NCI-H1694 treated with DMSO at 0.1 percent for 48 hours (cell line): ENCODE data around the gene IFT27.

Source experiments
- DNase-seq: peaks from one replicate; lab custom pipeline; 2025; lab: John Stamatoyannopoulos, UW

IFT27 gene, protein sequence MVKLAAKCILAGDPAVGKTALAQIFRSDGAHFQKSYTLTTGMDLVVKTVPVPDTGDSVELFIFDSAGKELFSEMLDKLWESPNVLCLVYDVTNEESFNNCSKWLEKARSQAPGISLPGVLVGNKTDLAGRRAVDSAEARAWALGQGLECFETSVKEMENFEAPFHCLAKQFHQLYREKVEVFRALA

DNA sequence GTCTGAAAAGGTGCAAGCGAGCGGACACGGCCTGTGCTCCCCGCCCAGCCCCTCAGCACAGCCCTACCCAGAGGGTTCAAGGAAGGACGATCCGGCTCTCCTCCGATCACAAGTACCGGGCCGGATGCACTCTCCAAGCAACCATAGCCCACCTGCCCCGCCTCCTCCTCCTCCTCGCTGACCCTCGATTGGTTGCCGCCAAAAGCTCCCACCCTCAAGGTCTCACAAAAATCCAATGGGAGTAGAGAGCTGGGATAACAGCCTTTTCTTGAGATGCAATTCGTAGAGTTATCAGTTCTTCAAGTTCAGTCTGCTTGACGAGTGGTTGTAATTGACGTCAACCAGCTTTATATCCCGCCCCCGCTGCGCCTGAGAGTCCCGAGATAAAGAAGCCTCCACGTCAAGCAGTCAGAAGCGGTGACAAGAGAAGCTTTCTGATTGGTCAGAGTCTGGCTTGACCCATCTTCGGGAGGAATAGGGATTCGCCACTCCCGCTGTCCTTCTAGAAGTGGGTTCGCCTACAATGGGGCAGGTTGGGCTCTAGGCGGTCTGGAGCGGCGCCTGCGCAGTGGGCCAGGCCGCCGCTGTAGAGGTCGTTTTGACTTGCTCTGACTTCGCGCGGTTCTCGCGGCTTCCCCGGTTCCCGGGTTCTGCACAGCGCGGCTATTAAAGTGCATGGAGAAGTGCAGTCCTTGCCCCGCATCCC lies at the start of gene IFT27:
TSS of gene IFT27 (minus strand) at position 156 of the 706 bp plus-strand sequence. CDS start 412 bp downstream, outside the sequence.
- DNase-seq = peak; percentile 94

DNA sequence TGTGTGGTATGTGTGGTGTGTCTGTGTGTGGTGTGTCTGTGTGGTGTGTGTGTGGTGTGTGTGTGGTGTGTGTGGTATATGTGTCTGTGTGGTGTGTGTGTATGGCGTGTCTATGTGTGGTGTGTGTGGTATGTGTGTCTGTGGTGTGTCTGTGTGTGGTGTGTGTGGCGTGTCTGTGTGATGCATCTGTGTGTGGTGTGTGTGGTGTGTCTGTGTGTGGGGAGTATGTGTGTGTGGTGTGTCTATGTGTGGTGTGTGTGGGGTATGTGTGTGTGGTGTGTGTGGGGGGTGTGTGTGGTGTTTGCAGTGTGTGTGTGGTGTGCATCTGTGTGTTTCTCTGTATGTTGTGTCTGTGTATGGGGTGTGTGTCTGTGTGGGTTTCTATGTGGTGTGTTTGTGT lies 48.7 kb upstream of the IFT27 start:
- no peak for DNase-seq

DNA sequence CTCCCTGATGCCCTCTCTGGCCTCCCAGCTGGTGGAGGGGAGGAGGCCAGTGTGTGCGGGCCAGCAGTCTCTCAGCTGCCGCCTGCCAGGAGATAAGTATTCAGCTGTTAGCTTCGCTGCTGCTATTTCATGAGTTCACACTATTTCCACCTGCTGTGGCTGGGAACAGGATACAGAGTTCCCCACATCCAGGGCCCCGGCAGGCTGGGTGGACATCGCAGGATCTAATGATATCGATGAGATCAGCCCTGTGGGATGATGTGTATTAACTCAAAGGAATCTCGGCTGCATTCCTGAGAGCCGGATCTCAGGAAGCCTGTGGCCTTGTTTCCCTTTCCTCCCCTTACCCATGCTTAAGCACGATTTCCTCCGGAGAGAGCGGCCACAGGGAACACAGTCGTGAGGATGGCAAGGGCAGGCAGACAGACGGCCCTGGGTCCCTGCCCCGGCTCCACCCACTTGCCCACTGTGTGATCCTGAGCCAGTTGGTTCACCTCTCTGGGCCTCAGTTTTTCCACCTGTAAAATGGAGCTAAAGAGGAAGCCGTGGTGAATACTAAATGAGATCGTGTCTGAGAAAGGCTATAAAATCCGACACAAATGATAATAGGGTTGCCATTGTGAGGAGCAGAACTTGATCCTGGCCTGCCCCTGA lies 47.4 kb upstream of the IFT27 start:
- DNase-seq = no peak

DNA sequence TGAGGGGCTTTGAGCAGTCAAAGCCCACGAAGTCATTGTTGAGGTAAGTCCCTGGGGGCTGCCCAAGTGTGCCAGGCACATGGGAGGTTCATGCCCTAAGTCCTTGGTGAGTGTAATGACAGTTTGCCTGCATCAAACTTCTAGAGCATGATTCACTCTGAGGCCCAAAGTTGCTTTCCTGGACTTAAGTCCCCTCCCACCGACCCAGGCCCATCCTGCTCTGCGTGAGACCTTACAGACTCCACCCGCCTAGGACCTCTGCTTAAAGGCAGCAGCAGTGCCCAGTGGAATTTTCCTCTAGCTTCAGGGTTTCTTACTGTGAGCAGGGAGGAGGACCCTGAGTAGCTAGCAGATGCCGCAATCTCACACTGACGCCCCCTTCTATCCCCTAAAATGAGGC lies 46.7 kb upstream of the IFT27 start:
- DNase-seq = no peak

DNA sequence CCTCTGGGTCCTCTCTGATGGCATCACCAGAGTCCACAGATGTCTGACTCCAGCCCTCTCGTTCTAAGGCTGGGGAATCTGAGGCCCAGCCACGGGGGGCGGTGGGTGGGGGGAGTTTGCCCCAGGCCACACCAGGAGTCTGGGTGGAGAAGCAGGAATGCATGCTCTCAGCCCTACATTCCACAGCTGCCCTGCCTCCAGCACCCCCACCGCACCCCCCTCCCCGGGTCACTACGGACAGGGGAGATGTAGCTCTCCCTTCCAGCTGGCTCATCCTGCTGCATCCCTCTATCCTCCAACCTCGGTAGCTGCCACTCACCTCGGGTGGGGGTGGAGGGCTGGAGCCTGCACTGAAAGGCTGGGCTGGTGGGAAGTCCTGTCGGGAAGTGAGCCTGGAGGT lies 43.2 kb upstream of the IFT27 start:
- no peak for DNase-seq

DNA sequence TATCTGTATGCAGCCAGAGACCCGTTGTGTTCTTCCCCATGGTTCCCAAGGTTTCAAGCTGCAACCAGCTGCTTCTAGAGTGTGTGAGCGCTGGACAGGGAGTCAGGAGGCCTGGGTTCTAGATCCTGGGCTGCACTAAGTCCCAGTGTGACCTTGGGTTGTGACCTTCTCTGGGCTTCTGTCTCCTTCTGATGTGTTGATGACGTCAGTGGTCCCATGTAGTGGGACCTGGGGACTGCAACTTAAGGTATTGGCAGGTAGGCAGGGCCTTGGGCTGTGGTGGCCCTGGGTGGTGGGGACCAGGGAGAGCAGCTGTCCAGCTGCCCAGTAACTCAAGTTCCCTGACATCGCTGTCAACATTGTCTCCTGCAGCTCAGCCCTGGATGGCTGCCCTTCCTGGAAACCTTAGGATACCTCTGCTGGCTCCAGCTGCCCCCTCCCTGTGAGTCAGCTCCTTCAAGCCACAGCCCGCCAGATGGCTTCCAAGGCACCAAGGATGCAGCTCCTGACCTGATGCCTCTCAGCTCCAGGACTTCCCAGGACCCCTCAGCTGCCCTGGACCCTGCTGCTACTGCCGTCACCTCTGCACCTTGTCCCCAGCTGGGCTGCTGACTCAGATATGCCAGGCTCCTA lies 42.2 kb upstream of the IFT27 start:
- DNase-seq = no peak

DNA sequence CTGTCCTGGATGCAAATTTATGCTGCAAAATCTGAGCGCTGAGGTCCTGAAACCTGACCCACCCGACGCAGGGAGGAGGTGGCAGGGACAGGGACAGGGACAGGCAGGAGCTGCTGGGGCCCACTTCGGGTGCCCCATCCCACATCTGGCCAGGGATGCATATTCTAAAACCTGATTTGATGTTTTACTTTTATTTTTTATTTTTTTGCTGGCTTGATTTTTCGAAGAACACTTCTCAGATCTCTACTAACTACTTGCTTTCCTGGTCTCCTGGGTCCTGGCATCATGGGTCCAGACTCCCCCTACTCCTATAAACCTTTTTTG lies 41.6 kb upstream of the IFT27 start:
- DNase-seq = no peak

DNA sequence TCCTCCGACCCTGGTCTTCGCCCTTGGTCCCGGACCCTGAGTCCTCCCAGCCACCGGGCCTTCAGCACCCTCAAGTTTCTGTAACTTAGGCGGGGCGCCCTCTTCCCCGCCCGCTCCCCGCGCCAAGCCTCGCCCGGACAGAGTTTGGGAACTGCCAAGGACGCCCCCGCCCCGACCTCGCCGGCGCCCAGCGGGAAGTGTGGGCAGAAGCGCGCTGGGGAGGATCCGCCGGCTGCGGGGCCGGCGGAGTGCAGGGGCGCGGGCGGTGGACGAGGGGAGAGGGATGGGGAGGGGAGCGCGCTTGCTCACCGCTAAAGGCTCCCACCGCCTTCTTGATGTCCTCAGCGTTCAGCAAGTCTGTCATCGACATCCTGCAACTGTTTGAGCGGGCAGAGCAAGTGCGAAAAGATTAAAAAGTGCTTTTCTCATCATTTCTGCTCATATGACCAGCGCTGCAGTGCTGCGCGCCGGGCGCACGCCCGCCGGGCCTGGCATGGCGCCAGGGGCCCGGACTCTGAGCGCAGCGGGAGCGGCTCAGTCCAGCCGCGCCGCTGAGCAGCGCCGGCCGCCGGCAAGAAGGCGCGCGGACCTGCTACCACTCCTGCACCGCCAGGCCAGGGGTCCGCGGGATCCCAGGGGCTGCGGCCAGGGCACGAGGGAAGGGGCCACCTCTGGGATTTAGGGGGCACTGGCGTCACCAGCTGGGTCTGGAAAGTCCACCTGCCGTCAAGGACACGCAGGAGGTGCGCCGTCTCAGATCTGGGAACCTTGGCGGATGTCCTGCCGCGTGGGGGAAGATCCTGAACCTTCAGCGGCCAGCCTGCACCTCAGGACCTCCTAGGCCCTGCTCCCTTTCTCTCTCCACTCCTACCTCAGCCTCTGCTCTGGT lies 41.0 kb upstream of the IFT27 start, which contains the start of gene PVALB:
TSS of gene PVALB (minus strand) at position 400 of the 889 bp plus-strand sequence. CDS start at position 370, 30 bp downstream.
- DNase-seq = no peak

DNA sequence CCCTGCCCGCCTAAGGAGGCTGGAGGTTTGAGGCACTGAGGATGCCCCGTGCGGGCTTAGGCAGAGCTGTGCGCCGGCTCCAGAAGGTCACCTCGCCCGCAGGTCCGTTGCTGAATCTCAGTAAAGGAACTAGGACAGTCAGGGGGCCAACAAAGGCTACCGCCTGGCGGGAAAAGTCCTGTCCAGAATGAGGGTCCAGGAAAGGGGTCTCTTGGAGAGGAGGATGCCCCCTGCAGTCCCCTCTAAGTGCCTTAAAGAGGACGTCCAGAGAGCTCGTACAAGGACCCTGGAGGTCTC lies 40.4 kb upstream of the IFT27 start:
- no peak for DNase-seq

DNA sequence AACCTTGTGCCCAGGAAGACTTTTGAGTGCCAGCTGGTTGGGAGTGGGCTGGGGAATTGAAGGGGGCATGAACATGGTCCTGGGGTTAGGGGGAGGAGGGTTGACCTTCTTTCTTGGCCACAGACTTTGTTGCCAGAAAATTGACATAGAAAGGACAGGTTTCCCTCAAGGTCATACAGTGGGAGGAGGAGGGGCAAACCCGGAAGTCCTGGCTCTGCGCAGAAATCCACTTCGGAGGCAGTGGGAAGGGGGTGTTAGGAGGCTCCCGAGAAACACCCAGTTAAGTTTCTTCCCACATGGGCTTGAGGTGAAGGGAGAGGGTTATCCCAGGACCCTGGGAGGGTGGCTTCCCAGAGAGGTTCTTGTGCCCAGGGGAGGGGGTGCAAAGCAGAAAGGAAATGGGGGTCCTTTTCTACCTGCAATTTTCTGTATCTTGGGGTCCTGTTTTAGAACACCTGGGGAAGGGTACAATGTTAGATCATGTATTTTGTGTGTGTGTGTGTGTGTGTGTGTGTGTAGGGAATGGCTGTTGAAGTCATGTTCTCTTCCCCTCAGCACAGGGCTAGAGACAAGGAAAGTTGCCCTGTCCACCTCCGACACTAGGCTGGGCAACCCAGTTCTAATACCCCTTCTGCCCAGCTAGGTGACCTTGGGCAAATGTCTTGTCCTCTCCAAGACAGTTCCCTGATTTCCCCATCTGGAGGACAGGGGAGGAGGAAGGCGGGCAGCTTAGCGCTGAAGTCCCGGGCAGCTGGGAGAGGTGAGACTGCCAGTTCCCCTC lies 39.8 kb upstream of the IFT27 start:
- DNase-seq = no peak

DNA sequence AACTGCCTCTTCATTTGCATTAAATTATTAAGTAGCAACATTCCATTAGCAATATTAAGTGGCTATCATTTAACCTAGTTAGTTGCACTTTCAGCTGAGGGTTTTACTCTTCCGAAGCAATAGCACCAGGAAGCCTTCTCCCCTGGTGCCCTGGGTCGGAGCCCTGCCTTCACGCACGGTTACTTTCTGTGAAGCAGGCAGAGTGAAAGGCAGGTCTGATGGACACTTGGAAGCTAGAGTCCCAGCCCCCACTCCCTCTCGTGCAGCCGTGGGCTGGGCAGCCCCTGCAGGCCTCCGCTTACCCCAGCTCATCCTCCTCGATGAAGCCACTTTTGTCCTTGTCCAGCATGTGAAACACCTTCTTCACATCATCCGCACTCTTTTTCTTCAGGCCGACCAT lies 38.9 kb upstream of the IFT27 start:
- DNase-seq = no peak

DNA sequence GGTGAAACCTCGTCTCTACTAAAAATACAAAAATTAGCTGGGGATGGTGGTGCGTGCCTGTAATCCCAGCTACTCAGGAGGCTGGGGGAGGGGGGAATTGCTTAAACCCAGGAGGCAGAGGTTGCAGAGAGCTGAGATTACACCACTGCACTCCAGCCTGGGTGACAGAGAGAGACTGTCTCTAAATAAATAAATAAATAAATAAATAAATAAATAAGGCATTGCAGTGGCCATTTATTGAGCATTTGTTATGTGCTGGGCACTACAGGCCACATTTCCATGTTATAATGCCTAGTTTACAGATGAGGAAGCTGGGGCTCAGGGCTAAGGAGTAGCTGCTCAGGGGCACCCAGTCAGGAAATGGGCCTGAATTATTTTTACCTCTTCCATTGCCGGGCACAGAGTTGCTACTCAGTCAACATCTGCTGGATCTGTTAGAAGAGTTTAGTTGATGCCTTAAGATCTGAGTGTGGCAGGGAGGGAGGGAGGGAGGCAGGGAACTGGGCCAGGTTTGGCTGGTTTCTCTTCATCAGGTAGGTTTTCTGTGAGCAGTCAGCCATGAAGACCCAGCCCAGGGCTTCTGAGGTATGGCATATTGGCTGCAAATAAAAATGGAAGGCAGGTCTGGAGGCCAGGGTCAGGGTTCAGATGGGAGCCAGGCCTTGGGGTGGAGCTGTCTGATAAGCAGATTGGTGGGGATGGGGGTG lies 35.3 kb upstream of the IFT27 start:
- DNase-seq = no peak

DNA sequence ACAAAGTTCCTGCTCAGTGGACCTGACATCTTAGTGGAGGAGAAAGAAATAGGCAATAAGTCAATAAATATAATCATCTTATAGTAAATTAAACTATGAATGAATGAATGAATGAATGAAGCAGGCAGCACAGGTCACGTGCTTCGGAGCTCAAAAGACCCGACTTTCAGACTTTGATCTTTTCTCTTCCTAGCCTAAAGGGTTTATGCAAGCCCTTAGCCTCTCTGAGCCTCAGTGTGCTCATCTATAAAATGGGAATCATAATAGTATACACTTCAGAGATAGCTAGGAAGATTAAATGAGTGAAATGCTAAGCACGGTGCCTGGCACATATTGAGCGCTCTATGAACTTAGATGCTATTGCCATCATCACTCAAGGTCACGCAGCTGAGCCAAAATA lies 33.4 kb upstream of the IFT27 start:
- DNase-seq = no peak

DNA sequence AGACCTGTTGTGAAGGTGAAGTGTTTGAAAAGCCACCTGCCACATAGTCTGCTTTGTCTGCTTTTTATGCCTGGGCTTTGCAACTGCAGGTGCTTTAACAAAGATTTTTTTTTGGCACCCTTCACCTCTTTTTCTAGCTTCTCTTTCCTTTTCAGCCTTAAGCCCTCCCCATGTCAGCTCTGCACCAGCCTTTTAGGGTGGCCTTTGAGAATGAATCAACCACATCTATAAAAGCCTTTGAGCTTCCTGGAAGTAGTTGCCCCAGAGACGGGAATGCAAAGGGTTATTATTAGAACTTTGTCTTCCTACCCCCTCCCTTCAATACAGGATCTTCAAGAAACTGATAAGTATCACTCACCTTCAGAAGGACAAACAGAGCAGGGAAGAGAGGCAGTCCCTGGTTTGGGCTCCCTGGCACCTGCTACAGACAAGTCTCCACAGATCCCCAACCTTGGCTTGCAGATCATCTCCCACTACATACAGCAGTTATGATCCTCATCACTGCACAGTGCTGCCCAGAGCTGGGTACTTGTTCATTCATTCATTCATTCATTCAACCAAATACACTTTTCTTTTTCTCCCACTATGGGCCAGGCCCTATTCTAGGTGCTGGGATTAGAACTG lies 32.9 kb upstream of the IFT27 start:
- no peak for DNase-seq

DNA sequence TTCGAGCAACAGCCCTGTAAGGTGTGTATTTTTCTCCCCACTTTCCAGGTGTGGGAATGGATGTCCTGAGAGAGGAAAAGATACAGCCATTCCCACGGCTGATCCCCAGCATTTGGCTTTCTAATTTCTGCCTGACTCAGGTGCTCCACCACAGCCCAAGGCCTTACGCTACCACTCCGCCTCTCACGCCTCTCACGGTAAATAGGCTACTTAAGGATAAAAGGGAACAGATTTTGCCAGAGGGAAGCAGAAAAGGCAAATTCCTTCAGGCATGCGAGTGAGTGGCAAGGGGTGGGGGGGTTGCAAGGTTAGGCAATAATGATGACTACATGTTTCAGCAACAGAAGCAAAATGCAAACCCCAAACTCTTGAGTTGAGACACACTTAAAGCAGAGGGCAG lies 31.7 kb upstream of the IFT27 start:
- DNase-seq = no peak

DNA sequence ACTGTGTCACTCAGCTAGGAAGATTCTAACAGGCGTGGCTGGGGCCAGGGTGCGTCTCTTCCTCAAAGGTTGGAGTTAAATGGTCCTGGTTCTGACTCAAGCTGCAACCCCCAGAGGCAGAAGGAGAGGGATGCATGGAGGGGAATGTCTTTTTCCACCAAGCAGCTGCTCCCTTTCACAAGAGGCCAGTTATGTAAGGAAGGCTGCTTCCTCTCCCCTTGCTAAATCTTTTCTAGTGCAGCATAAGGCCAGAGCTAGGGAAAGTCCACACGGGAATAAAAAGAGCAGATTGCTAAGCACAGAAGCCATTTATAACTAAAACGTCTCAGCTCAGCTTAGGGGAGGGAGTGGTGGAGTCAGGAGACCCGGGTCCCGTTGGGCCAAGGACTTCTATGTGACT lies 30.9 kb upstream of the IFT27 start:
- no peak for DNase-seq

DNA sequence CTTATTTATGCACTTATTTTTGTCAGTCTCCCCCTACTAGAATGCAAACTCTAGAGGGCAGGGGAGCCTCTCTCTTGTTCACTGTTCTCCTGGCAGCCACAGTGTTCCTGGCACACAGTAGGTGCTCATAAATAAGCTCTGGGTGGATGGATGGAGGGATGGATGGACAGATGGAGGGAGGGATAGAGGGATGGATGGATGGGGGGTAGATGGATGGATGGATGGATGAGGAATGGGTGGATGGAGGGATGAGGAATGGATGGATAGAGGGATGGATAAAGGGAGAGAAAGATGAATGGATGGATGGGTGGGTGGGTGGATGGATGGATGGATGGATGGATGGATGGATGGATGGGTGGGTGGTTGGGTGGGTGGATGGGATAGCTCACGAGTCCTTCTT lies 27.4 kb upstream of the IFT27 start:
- no peak for DNase-seq

DNA sequence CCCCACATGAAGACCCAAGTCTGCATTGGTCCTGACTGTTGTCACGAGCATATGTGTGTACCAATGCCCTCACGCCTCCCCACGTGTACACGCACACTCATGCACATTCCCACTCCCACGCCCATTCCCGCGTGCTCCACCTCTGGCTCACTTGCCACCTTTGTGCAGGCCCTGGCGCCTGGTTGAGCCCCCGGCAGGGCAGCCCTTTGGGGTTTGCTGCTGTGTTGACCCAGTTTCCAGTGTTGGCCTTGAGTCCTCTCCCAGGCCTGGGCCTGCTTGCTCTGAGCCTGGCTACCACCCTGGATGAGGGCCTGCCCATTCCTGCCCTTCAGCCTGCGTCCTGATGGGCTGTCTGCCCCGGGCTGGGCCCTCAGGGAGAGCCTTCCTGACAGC lies 22.8 kb upstream of the IFT27 start:
- no peak for DNase-seq

DNA sequence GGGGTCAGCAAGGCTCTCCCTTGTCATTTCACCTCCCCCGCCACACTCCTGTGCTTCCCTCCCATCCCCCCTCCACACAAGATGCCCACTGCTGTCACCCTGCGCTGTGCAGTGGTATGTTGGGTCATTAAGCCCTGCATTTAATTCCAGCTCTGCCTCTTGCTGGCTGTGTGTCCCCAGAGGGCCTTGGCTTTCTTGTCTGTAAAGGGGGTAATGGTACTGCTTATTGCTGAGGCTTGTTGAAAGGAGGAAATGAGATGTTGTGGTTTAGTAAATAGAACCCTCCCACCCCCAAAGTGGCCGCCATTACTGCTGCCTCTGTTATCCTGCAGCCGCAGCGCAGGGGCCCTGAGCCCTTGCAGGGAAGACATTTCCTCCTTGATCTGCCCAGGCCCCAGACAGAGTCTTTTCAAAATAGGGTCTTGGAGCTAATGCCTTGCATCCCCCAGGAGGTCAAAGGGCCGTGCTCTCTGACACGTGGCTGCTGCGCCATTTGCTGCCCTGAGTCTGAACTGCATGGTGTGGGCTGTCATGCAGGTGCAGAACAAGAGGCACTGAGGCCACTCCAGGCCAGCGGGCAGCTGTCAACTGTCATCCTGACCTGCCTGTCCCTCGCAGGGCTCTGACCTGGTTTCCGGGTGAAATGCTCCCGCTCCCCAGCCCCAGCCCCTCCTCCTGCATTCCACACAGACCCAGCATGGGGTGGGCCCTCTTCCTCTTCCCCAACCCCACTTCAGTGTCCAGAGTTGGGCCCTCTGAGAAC lies 22.2 kb upstream of the IFT27 start:
- DNase-seq = no peak

DNA sequence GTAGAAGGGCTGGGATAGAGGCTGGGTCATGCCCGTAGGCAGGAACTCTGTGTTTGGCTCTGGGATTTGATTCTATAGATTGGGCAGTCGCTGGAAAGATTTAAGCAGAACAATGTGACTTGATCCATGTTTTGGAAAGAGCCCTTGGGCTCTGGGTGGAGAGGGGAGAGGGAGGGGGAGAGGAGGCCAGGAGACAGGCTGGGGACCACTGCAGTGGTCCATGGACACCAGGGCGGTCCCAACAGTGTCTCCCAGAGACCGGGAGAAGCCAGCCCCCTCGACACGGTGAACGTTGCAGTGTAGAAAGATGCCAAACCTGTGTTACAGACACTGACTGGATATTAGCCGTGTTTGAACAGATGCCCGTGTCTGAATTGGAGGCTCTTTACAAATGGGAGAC lies 21.5 kb upstream of the IFT27 start:
- no peak for DNase-seq
